GM12878 (cell line): Measurements from ENCODE around the gene ASNSD1. TPM values are rescaled to one million over a fixed set of nuclear protein-coding genes. Genes with fewer than 3 reads are reported as not detected.

ENCODE experiments used
- ATAC-seq: fragments of 200-7000 bp; cut with Tn5 transposase; 3 replicates; pipeline ENCODE4 v1.9.1; 2020; ENCODE audit warnings: mild to moderate bottlenecking, moderate library complexity
- BruUV-seq: library from RNA; stranded (reverse); fragments of 400-500 nt; replicated peaks from 2 replicates; lab custom pipeline; 2021; lab: Mats Ljungman, UMichigan
- CTCF ChIA-PET: fragments of 300-600 bp; sonication (Branson Sonifier 250); formaldehyde crosslinking; extraction: SDS; loops from one replicate; lab custom pipeline; 2021; ENCODE audit warnings: inconsistent platforms; lab: Yijun Ruan, JAX
- POLR2A ChIA-PET: fragments of 350-600 bp; formaldehyde crosslinking; extraction: SDS; loops from one replicate; lab custom pipeline; 2021; ENCODE audit warnings: inconsistent platforms; lab: Charles Lee
- RAD21 ChIA-PET: fragments of 300-600 bp; sonication (Branson Sonifier 250); formaldehyde crosslinking; loops from one replicate; lab custom pipeline; 2023; ENCODE audit warnings: antibody characterized with exemption; ENCODE audit not compliant: unreplicated experiment; lab: Charles Lee
- SMC1A ChIA-PET: fragments of 300-600 bp; sonication (Branson Sonifier 250); formaldehyde crosslinking; loops from one replicate; lab custom pipeline; 2023; ENCODE audit not compliant: unreplicated experiment, uncharacterized antibody; lab: Charles Lee
- DNase-seq: peaks from one replicate; pipeline ENCODE4 v3.0.0-alpha.2; 2011; ENCODE audit warnings: low read depth, low spot score
- FAIRE-seq: peaks from 3 replicates; lab custom pipeline; 2011; peaks lifted over from hg19 to GRCh38; lab: Jason Lieb, UNC
- H2AFZ ChIP-seq: 2 replicates; pipeline ENCODE4 v1.6.0; 2011; ENCODE audit warnings: low read depth, low read length, control low read depth; ENCODE audit not compliant: control insufficient read depth
- H3K27ac ChIP-seq: 2 replicates; pipeline ENCODE4 v1.5.1; 2011; ENCODE audit warnings: control low read depth; ENCODE audit not compliant: control insufficient read depth, insufficient read depth
- H3K27me3 ChIP-seq, 2 experiments: replicated peaks in 1 of 2; 2 replicates each; pipeline versions ENCODE4 v1.6.0 to v1.6.1; 2011; ENCODE audit warnings: low read length in 1 of 2; ENCODE audit not compliant: control insufficient read depth in 2 of 2, insufficient read depth in 2 of 2
- H3K36me3 ChIP-seq, 2 experiments: 2 replicates each; pipeline ENCODE4 v1.5.1; 2011; ENCODE audit warnings: low read length in 1 of 2; ENCODE audit not compliant: control insufficient read depth in 2 of 2, insufficient read depth in 2 of 2
- H3K4me1 ChIP-seq: 2 replicates; pipeline ENCODE4 v1.6.1; 2011; ENCODE audit warnings: mild to moderate bottlenecking, low read length, moderate library complexity, mixed read lengths; ENCODE audit not compliant: control insufficient read depth, insufficient read depth
- H3K4me2 ChIP-seq: 2 replicates; pipeline ENCODE4 v1.6.0; 2011; ENCODE audit warnings: control low read depth; ENCODE audit not compliant: control insufficient read depth, insufficient read depth
- H3K4me3 ChIP-seq: fragments of 200-600 bp; sonication (generic); 2 replicates; pipeline ENCODE4 v1.5.1; 2016
- H3K79me2 ChIP-seq: 2 replicates; pipeline ENCODE4 v1.6.0; 2011; ENCODE audit warnings: low read length; ENCODE audit not compliant: control insufficient read depth, insufficient read depth
- H3K9ac ChIP-seq: 2 replicates; pipeline ENCODE4 v1.8.0; 2011; ENCODE audit warnings: low read length, control low read depth, mixed read lengths; ENCODE audit not compliant: control insufficient read depth, insufficient read depth
- H3K9me3 ChIP-seq: replicated peaks from 3 replicates; pipeline ENCODE4 v1.5.1; 2011; ENCODE audit warnings: mild to moderate bottlenecking, low read length; ENCODE audit not compliant: control insufficient read depth, insufficient read depth
- H4K20me1 ChIP-seq: 2 replicates; pipeline ENCODE4 v1.6.0; 2011; ENCODE audit not compliant: control insufficient read depth, insufficient read depth
- BRCA1 ChIP-seq: IDR thresholded peaks from 2 replicates; pipeline ENCODE4 v1.6.1; 2011; ENCODE audit warnings: low read depth, low read length, improper control_type of control experiment
- CREB1 ChIP-seq: IDR thresholded peaks from 2 replicates; pipeline ENCODE4 v1.6.1; 2012; ENCODE audit warnings: low read depth, mild to moderate bottlenecking, inconsistent platforms
- DPF2 ChIP-seq: fragments of 450-650 bp; IDR thresholded peaks from 2 replicates; pipeline ENCODE4 v1.6.1; 2017; ENCODE audit warnings: mild to moderate bottlenecking
- HDGF ChIP-seq: fragments of 450-650 bp; IDR thresholded peaks from 2 replicates; pipeline ENCODE4 v1.6.1; 2016; ENCODE audit warnings: antibody characterized with exemption
- IKZF2 ChIP-seq, 2 experiments: fragments of 450-650 bp; IDR thresholded peaks; 2 replicates each; pipeline ENCODE4 v1.6.1; 2017; ENCODE audit warnings: mild to moderate bottlenecking in 2 of 2, moderate library complexity in 2 of 2
- JUND ChIP-seq: IDR thresholded peaks from 2 replicates; pipeline ENCODE4 v1.6.1; 2012; ENCODE audit warnings: low read depth, mild to moderate bottlenecking, low read length, improper control_type of control experiment, moderate library complexity
- LARP7 ChIP-seq: fragments of 450-650 bp; IDR thresholded peaks from 2 replicates; pipeline ENCODE4 v1.6.1; 2017; ENCODE audit warnings: mild to moderate bottlenecking
- MEF2A ChIP-seq: IDR thresholded peaks from 2 replicates; pipeline ENCODE4 v1.6.1; 2011; ENCODE audit warnings: low read depth, mild to moderate bottlenecking, low read length, moderate library complexity; ENCODE audit not compliant: insufficient read depth
- MTA2 ChIP-seq: fragments of 450-650 bp; IDR thresholded peaks from 2 replicates; pipeline ENCODE4 v1.6.1; 2016; ENCODE audit warnings: low read depth, mild to moderate bottlenecking, moderate library complexity
- MYB ChIP-seq: fragments of 150-350 bp; IDR thresholded peaks from 2 replicates; pipeline ENCODE4 v1.6.1; 2014; ENCODE audit warnings: mild to moderate bottlenecking, low read depth, low read length, borderline replicate concordance
- NFYB ChIP-seq: IDR thresholded peaks from 2 replicates; pipeline ENCODE4 v1.6.1; 2011; ENCODE audit warnings: low read depth, mild to moderate bottlenecking, low read length, improper control_type of control experiment, moderate library complexity; ENCODE audit not compliant: insufficient read depth
- TCF12 ChIP-seq: IDR thresholded peaks from 2 replicates; pipeline ENCODE4 v1.6.1; 2011; ENCODE audit warnings: low read depth, mild to moderate bottlenecking, low read length
- TCF7 ChIP-seq: IDR thresholded peaks from 2 replicates; pipeline ENCODE4 v1.6.1; 2014; ENCODE audit warnings: antibody characterized with exemption, borderline replicate concordance
- YY1 ChIP-seq: IDR thresholded peaks from 2 replicates; pipeline ENCODE4 v1.6.1; 2011; ENCODE audit warnings: low read depth, mild to moderate bottlenecking, low read length
- ZNF24 ChIP-seq: fragments of 450-650 bp; IDR thresholded peaks from 2 replicates; pipeline ENCODE4 v1.6.1; 2017; ENCODE audit warnings: antibody characterized with exemption, mild to moderate bottlenecking
- ZNF274 ChIP-seq: IDR thresholded peaks from one replicate; pipeline ENCODE4 v1.8.0; 2011; ENCODE audit not compliant: insufficient read length, insufficient read depth
- WGBS: methylation state at CpG from one replicate; pipeline ENCODE4 v1.1.6; 2016; ENCODE audit warnings: low lambda C conversion rate; ENCODE audit not compliant: insufficient replicate concordance, insufficient coverage; ENCODE audit errors: missing lambda C conversion rate; 5-methylcytosine and 5-hydroxymethylcytosine counted together
- in situ Hi-C: fragments of 300-500 bp; cut with MboI; formaldehyde crosslinking; loops from 9 replicates; pipeline ENCODE4 v1.14.3; 2018; ENCODE audit warnings: mixed read lengths
- intact Hi-C: fragments of 100-400 bp; cut with micrococcal nuclease; formaldehyde crosslinking; loops from one replicate; pipeline ENCODE4 v1.14.2; 2022; ENCODE audit not compliant: unreplicated experiment
- polyA plus RNA-seq, 11 experiments: library from polyadenylated mRNA; depleted of rRNA in 4 of 11; unstranded in 6 of 11; stranded (reverse) in 5 of 11; fragments of >200 nt; fragmentation: Nextera tagmentation in 4 of 11; fragmentation: Illumina TruSeq in 1 of 11; extraction: Ambion mirVana in 4 of 11; extraction: Trizol in 1 of 11; gene quantifications; 1 replicate in 1 of 11; 2 replicates in 10 of 11; pipeline versions ENCODE4 v1.2.1 to v1.2.3, GENCODE V29; 2011 to 2016; ENCODE audit warnings: inconsistent platforms in 2 of 11, missing spikeins in 2 of 11, low read depth in 1 of 11
- total RNA-seq, 4 experiments: library from RNA; depleted of rRNA in 3 of 4; stranded (reverse); fragments of >200 nt in 3 of 4; fragmentation: Illumina TruSeq in 1 of 4; extraction: Trizol in 1 of 4; gene quantifications; 2 replicates each; pipeline versions ENCODE4 v1.2.1 to v1.2.3, GENCODE V29; 2013 to 2021
- TF ChIP-seq, protein P1 (sequence below): fragments of 450-650 bp; formaldehyde crosslinking; IDR thresholded peaks from 2 replicates; pipeline ENCODE4 v1.5.0; 2022; ENCODE audit warnings: mild to moderate bottlenecking, missing genetic modification characterization
- TF ChIP-seq, protein P2 (sequence below): IDR thresholded peaks from 2 replicates; pipeline ENCODE4 v1.6.1; 2012; ENCODE audit warnings: low read length, inconsistent platforms

The ASNSD1 gene
- total and polyA plus RNA-seq, 10 of the 15 experiments (the other 5 are each of a cell fraction or from before 2014, with no cell fraction given), result 39.1 to 89.8 (median 72.1) TPM

DNA sequence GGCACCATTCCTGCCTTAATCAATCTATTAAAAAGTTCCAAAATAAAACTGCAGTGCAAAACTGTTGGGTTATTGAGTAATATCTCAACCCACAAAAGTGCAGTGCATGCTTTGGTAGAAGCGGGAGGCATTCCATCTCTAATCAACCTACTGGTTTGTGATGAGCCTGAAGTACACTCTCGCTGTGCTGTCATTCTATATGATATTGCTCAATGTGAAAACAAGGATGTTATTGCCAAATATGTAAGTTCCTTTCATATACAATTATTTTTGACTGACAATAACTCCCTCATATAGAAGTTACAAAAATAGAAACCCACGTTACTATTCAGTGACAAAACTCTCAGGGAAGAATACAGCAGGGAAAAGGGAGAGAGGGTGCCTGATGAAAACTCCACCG, 58.3 kb downstream of the ASNSD1 start:
- H3K9ac ChIP-seq, result no peak overlapping the region
- ATAC-seq, result no peak
- CTCF ChIA-PET, result no interaction called here
- 97% methylated on average over 4 of the region's 4 CpGs for WGBS
- intact Hi-C loops, result no loop called here
- no peak overlapping the region for H3K27ac ChIP-seq
- no peak overlapping the region for H3K4me3 ChIP-seq
- H3K36me3 ChIP-seq, result no peaks in the 10 kb centered on the region
- H3K79me2 ChIP-seq, result no peaks in the 10 kb centered on the region
- no peak for TF ChIP-seq TCF7
- TF ChIP-seq DPF2, result no peak
- no peak for TF ChIP-seq JUND
- TF ChIP-seq, protein P1, sequence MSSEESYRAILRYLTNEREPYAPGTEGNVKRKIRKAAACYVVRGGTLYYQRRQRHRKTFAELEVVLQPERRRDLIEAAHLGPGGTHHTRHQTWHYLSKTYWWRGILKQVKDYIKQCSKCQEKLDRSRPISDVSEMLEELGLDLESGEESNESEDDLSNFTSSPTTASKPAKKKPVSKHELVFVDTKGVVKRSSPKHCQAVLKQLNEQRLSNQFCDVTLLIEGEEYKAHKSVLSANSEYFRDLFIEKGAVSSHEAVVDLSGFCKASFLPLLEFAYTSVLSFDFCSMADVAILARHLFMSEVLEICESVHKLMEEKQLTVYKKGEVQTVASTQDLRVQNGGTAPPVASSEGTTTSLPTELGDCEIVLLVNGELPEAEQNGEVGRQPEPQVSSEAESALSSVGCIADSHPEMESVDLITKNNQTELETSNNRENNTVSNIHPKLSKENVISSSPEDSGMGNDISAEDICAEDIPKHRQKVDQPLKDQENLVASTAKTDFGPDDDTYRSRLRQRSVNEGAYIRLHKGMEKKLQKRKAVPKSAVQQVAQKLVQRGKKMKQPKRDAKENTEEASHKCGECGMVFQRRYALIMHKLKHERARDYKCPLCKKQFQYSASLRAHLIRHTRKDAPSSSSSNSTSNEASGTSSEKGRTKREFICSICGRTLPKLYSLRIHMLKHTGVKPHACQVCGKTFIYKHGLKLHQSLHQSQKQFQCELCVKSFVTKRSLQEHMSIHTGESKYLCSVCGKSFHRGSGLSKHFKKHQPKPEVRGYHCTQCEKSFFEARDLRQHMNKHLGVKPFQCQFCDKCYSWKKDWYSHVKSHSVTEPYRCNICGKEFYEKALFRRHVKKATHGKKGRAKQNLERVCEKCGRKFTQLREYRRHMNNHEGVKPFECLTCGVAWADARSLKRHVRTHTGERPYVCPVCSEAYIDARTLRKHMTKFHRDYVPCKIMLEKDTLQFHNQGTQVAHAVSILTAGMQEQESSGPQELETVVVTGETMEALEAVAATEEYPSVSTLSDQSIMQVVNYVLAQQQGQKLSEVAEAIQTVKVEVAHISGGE (CRISPR knock-in tag), result no peak
- TF ChIP-seq CREB1, result no peak
- TF ChIP-seq, protein P2, sequence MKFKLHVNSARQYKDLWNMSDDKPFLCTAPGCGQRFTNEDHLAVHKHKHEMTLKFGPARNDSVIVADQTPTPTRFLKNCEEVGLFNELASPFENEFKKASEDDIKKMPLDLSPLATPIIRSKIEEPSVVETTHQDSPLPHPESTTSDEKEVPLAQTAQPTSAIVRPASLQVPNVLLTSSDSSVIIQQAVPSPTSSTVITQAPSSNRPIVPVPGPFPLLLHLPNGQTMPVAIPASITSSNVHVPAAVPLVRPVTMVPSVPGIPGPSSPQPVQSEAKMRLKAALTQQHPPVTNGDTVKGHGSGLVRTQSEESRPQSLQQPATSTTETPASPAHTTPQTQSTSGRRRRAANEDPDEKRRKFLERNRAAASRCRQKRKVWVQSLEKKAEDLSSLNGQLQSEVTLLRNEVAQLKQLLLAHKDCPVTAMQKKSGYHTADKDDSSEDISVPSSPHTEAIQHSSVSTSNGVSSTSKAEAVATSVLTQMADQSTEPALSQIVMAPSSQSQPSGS, result no peak
- no peak for TF ChIP-seq MEF2A
- TF ChIP-seq HDGF, result no peak
- no peak for TF ChIP-seq NFYB
- no peak for TF ChIP-seq BRCA1
- TF ChIP-seq LARP7, result no peak
- no peak for TF ChIP-seq ZNF24
- no peak for TF ChIP-seq YY1
- no peak for TF ChIP-seq ZNF274
- no peak for TF ChIP-seq MYB
- no peak for TF ChIP-seq IKZF2 (IDR thresholded peaks at IDR 0.05)
- no peak for TF ChIP-seq TCF12
- no peak for TF ChIP-seq MTA2
- TF ChIP-seq, all 136 proteins: peak for 0
- ChIA-PET POLR2A (no interaction called here), RAD21 (no interaction called here), SMC1A (interaction anchor here (0.6 to 1.4 kb wide), 2 partner anchors 9 to 1847 kb away, joined by 3 read pairs; no protein-coding TSS in a partner anchor)
- Histone ChIP-seq H3K4me1 (no peaks in the 10 kb centered on the region), H3K27me3 (no peaks in the 10 kb centered on the region), H3K9me3 (no peaks in the 10 kb centered on the region), H3K4me2 (no peak overlapping the region), H2AFZ (no peak overlapping the region), H4K20me1 (no peaks in the 10 kb centered on the region)
- BruUV-seq, result no TSS peak
- FAIRE-seq, result no peak
- in situ Hi-C loops, result no loop called here
- no peak for DNase-seq
